GM12801 (cell line): ENCODE data around the gene IFIT1.

ENCODE experiments used
- TF ChIP-seq, protein P1 (sequence below): IDR thresholded peaks from one replicate; pipeline ENCODE4 v1.5.1; 2011; ENCODE audit warnings: control low read depth; ENCODE audit not compliant: insufficient read length; ENCODE audit errors: extremely low read depth

IFIT1 gene

DNA sequence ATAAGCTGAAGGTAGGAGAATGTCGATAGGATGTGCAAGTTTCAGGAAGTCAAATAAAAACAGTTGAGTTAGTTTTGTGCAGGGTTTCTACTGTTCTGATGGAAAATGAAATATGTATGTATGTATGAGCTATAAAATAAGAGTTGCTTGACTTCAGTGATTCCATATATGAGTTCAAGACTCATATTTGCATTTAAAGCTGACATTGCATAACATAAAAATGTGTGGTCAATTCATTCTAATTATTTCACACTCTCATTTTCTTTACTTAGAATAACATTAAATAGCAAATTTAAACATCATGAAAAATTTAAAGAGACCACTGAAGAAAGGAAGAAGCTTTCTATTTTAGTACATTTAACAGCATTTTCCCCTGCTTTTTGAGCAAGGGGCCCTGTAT, 59.8 kb downstream of the IFIT1 start:
- TF ChIP-seq, protein P1, sequence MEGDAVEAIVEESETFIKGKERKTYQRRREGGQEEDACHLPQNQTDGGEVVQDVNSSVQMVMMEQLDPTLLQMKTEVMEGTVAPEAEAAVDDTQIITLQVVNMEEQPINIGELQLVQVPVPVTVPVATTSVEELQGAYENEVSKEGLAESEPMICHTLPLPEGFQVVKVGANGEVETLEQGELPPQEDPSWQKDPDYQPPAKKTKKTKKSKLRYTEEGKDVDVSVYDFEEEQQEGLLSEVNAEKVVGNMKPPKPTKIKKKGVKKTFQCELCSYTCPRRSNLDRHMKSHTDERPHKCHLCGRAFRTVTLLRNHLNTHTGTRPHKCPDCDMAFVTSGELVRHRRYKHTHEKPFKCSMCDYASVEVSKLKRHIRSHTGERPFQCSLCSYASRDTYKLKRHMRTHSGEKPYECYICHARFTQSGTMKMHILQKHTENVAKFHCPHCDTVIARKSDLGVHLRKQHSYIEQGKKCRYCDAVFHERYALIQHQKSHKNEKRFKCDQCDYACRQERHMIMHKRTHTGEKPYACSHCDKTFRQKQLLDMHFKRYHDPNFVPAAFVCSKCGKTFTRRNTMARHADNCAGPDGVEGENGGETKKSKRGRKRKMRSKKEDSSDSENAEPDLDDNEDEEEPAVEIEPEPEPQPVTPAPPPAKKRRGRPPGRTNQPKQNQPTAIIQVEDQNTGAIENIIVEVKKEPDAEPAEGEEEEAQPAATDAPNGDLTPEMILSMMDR, result no peak

DNA sequence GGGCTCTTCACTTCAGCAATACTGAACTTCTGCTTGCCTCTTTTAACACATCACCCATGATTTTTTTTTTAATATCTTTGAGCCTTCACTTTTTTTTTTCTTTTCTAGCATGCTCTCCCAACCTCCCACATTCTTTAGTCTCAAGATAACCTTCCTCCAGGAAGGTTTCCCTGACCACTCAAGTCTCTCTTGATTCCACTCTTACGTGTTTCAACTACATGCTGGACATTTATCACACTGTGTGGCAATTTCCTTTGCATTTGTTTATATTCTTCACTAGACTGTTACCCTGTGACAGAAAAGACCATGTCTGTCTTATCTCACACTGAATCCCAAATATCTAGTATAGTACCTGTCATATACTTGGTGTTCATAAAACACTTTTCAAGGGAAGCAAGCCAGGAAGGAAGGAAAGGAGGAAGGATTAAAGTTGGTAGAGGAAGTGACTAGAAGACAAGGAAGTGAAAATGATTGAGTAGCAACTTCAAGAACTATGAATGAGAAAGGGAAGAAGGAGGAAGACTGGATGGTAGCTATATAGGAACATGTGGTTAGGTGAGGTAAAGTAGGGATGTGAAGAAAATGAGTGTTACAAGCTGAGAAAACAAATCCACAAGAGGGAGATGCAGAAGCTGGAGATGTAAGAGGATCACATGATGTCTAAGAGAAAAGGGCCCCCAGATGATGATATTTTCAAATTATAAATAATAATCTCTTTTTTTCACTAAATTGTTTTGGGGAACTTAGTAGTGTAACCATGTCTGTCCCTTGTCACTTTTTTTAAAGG, 62.3 kb downstream of the IFIT1 start:
- TF ChIP-seq, protein P1, result no peak
